GM10847 (cell line): ENCODE results near the gene ASS1.

Experiments
- POLR2A ChIP-seq: IDR thresholded peaks from 2 replicates; pipeline ENCODE4 v1.6.1; 2011; ENCODE audit not compliant: insufficient read length; ENCODE audit errors: extremely low read depth

ASS1 gene

DNA sequence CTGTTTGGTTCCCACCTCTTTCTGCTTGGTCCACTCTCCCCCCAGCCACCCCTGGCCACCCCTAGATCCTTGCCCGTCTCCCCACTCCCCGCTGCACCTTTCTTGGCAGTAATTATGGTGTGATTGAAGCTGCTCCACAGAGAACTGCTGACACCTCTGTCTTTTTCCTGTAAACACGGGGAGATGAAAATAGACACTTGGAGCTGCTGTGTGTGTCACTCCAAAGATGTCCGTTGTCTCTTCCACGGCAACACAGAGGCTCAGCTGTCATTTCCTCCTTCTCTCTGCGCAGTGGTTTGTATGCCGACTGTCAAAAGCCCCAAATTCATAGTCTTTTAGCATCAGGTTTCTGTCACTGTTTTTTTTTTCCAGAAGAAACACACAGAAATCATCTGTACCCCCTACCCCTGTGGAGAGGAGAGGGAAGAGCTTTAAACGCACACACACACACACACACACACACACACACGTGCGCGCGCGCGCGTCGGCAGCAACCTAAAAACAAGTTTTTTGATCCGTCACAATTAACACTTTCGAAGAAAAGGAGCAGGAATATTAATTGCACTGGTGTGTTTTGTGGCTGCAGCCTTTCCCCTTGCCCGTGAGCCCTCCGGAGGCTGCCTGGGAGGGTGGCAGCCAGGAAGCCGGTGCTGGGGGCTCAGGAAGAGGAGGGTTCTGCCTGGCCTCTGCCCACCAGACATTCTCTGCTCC lies 39.8 kb downstream of the ASS1 start:
- no peak for TF ChIP-seq POLR2A

DNA sequence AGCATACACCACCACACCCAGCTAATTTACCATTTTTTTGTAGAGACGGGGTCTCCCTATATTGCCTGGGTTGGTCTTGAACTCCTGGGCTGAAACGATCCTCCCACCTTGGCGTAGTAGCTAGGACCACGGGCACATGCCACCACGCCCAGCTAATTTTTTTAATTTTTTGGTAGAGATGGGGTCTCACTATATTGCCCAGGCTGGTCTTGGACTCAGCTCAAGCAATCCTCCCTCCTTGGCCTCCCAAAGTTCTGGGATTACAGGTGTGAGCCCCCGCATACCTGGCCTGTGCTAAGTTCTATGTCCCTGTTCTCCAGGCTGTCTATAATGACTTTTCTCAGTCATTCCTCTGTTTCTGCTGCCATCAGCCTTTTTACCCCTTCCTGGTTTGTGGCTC lies 41.3 kb downstream of the ASS1 start:
- TF ChIP-seq POLR2A: no peak

DNA sequence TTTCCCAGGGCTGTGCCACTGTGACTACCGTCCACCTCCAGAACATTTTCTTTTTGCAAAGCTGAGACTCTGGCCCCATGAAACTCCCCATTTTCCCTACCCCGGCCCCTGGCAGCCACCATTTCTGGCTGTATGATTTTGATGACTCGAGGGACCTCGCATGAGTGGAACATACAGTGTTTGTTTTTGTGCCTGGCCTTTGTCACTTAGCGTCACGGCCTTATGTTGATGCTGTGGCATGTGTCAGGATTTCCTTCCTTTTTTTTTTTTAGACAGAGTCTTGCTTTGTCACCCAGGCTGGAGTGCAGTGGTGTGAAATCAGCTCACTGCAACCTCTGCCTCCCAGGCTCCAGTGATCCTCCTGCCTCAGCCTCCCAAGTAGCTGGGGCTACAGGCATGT lies 42.7 kb downstream of the ASS1 start:
- no peak for TF ChIP-seq POLR2A

DNA sequence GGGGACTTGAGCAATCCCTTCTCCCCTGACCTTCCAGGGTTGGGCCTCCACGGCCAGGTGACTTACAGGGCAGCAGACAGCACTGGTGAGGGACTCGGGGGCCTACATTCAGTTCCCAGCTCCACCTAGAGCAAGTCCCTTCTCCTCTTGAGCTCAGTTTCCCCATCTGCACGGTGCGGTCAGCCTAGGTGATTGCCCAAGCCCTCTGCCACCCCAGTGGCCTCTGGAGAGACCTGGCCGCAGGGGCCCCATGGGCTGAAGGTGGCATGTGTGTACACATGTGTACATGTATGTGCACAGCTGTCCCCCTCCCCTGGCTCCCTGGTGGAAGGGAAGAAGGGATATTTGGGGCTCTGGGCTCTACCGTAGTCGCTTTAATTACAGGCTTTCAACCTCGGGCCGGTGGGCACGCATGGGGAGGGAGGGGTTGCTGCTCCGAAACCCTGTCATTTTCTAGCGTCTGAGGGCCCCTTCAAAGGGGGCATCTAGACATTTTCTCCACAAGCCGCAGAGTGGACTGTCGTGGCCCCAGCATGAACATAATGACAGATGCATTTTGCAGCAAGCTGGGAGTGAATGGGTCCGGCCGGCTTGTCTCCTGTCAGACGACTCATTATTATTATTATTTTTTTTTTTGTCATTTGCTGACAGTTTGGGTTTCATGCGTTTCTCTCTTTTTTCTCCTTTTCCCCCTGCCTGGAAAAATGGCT lies 44.0 kb downstream of the ASS1 start:
- TF ChIP-seq POLR2A: no peak

DNA sequence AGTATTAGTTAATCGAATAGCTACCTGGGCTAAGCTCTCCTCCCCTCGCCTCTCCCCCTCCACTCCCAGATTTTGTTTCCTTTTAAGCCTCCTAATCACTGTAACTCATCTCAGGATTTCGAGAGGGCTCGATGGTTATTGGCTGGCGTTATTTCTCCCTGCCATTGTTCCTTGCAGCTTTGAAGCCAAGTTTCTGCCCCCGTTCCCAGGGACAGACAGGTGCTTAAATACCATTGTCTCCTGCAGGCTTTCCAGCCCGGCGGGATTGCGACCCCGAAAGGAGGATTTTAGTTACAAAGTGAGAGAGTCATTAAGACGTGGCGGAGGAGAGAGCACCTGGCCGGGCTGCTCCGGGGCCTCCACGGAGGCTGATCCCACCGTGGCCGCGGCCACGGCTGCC lies 46.2 kb downstream of the ASS1 start:
- no peak for TF ChIP-seq POLR2A

DNA sequence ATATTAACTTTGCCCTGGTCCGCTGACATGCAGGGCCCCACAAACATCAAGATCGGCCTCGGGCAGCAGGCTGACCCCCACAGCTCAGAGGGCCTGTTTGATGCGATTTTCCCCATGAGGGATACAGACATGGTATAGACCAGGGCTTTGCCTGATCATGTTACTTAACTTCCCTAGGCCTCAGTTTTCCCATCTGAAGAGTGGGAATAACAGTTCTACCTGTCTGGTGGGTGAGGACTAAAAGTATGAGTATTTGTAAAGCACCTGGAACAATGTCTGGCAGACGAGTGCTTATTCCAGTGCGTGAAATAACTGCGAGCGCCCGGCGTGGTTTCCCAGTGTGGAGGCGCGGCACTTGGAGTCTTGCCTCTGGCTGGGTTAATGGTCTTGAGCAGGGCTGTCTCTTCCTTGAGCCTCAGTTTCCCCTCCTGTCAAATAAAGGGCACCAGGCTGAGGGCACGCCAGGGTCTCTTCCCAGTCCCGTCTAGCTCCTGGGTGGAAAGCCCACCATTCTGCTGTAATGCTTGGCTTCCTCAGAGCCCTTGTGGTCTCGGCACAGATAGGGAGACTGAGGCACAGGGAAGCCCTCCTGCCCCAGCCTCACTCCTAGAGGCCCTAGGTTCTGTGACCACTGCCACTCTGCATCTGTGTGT lies 47.2 kb downstream of the ASS1 start:
- TF ChIP-seq POLR2A: no peak

DNA sequence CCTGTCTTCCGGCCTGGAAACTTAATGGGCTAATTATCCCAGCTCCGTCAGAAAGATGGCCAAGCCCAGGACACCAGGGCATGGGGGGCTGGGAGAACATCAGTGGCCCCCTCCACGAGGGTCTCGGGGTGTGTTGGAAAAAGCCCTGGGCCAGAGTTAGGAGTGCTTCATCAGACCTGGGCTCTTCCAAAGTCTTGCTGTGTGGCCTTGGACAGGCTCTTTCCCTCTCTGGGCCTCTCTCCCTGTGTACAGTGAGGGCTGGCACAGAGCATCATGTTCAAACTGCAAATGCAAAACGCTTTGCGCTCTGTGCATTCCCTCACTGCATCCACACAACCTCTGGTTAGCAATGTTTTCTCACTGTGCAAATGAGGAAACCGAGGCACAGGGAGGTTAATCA lies 48.3 kb downstream of the ASS1 start:
- TF ChIP-seq POLR2A: no peak

DNA sequence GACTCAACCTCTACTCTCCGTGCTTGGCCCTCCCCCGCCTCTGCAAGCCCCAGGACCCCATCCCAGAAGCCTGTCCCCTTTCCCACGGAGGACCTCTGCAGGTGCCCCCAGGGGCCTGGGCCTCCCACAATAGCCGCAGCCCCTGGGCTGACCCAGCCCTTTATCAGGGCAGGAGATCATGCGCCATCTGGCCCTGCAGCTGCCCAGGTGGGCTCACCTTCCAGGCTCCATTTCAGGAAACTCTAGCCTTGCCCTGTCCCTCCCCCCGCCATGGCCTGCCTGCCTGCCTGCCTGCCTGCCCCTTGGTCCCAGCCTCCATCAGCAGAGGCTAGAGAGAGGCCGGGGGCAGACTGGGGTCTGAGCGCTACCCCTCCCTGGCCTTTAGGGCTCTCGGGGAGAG lies 48.7 kb downstream of the ASS1 start:
- no peak for TF ChIP-seq POLR2A

DNA sequence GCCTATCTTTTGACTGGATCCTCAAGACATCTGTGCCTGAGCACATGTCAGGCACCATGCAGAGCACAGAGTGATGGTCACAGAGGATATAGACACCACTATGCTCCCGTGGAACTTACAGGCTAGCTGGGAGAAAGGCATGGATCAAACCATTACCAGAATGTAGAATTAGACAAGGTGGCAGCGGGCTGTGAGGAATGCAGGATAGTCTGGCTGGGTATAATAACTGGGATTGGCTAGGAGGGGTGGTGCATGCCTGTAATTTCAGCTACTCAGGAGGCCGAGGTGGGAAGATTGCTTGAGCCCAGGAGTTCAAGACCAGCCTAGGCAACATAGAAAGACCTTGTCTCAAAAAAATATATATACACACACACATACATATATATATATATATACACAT lies 50.3 kb downstream of the ASS1 start:
- no peak for TF ChIP-seq POLR2A

DNA sequence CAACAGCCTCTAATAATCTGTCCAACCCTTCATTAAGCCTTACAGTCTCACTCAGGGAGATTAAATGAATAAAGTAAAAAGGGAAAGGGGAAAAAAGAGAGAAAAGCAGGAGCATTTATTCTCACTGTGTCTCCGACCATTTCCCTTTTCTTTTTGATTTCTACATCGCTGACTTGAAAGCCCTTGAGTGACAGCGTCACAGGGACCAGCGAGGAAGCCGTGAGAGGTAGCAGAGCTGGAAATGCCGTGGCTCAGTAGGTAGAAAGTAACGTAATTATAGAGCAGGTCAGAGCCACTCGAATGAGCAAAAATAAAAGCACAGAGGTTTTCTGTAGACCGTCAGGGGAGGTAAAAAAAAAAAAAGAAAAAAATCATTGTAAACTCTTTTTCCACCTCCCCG lies 52.4 kb downstream of the ASS1 start:
- no peak for TF ChIP-seq POLR2A

DNA sequence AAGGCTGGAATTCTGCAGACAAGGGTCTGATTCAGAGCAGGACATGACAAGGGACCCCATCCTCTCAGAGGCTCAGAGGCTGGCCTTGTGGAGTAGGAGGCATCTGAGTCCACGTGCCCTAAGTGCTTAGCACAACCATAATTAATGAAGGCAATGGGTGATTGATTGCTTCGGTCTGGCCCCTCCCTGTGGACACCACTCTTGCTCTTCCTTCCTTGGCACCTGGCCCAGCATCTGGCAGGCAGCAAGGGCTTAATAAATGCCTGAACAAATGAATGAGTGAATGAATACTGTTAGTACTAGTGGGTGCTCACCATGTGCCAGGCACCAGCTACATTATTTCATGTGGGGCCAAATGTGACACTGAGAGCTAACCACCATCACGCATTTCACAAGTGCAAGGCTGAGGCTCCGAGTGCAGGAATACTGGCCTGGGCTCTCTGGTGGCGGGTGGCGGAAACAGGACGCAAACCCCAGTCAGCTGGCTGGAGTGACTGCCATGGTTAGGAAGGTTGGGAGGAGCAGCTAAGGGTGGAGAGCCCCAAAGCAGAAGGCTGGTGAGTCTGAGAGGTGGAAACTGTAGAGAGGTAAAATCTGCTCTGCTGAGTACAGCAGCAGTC lies 53.6 kb downstream of the ASS1 start:
- TF ChIP-seq POLR2A: no peak

DNA sequence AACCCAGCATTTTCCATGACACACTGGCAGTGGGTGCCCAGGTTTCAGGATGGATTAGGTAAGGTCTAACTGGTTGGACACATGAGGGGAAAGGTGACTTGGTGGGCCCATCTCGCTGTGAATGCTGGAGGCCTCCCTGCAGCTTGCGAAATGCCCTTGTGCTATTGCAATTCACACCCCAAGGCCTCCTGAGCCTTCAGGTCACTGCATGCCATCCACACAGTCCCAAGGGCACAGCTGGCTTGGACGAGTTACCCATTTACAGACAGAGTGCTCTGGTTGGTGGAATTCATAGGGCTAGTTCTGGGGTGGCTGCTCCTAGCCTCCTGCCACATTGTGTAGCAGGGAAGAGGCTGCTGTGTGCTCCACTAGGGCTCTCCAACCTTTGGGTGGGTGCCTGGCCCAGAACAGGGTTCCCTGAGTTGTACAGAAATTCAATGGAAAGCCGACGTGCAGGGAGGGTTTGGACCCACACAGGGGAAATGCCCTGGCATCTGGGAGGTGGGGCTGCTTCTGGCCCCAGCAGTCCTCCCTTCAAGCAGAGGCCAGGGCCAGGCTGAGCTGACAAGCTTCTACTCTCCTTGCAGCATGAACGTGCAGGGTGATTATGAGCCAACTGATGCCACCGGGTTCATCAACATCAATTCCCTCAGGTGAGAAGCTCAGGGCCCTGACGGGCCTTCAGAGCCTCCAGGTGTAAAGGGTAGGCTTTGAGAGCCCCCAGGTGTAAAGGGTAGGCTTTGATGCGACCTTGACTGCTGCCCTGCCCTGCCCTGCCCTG lies 54.3 kb downstream of the ASS1 start:
- no peak for TF ChIP-seq POLR2A

DNA sequence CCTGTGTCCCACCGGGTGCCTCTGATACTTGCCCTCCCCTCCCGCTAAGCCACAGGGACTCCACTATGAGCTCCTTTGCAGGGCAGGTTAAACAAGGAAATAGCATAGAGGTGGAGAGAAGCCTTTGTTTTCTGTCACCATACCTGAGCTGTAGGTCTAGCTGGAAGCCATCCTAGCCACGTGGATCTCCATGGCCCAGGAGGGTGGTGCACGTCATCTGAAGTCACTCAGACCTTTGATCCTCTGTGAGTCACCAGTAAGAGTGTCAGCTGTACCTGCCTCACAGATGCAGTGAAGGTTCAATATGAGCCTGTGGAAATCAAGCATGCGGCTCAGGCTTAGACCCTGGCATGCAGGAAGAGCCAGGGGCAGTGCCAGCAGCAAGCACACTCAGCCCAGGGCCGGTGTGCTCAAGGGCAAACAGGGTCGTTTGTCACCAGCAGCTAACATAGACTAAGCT lies 55.1 kb downstream of the ASS1 start:
- TF ChIP-seq POLR2A: no peak

DNA sequence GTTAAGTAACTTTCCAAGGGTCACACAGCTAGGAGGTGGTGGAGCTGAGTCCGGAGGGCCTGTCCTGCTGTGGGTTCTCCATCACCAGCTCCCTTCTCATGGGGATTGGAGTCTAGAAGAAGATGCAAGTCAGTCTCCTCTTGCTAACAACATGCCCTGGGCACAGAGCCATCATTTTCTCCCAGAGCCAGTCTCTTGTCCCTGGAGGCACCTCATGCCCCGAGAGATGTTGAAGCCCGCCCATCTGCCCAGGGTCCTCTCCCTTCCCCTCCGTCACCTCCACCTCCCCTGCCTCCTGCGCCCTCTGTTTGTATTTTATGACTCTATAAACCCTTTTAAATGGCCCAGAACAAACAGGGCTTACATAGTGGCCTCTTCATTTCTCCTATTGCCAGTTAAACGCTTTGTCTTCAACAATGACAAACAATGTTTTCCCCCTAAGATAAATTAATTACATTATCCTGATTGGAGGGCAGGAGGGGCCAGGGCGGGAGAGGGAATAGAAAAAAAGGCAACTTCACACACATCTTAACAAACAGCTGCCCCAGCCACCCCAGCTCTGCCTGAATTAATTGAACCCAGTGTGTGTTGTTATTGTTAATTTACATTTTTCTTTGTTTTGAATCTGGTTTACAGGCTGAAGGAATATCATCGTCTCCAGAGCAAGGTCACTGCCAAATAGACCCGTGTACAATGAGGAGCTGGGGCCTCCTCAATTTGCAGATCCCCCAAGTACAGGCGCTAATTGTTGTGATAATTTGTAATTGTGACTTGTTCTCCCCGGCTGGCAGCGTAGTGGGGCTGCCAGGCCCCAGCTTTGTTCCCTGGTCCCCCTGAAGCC lies 55.8 kb downstream of the ASS1 start:
- TF ChIP-seq POLR2A: no peak
